ENCODE results near the gene BAZ1B.

BAZ1B gene

DNA sequence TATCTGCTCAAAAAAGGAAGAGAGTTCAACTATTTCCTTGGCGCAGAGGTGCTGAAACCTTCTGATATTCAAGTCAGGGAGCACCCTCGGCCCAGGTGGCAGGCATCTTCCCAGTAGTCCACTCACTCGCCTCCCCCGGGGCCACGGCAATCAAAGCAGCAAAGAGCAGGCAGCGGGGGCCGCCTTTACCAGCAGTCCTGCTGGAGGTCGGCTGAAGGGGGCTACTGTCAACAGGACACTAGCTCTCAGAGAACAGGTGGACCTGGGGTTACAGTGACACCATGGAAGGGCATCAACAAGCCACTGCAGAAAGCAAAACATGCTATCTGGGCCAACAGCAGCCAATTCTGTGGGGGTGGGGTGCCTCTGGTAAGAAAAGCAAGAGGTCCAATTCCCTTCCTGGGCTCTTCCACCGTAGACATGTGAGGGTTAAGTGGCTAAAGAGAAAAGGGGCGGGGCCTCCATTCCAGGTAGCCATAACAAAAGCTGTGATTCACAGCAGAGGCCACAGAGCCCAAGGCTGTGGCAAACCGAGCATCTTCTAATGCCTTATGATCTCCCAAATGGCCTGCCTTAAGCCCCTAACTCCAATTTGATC, 79.1 kb downstream of the BAZ1B start:
- 94% methylated on average over 10 of the region's 11 CpGs for WGBS (ENCODE audit: insufficient coverage)
- Histone ChIP-seq H3K4me3 (ENCODE audit: control insufficient read depth in 1 of 7, extremely low read depth in 1 of 7, insufficient read depth in 4 of 7, low read depth in 2 of 7, low read length in 6 of 7) (no peak overlapping the region), H3K36me3 (ENCODE audit: control insufficient read depth in 4 of 4, insufficient read depth in 4 of 4, low read length in 3 of 4) (peaks cover 7 to 85% (median 64%) of the 10 kb centered on the region in 4 experiments)

DNA sequence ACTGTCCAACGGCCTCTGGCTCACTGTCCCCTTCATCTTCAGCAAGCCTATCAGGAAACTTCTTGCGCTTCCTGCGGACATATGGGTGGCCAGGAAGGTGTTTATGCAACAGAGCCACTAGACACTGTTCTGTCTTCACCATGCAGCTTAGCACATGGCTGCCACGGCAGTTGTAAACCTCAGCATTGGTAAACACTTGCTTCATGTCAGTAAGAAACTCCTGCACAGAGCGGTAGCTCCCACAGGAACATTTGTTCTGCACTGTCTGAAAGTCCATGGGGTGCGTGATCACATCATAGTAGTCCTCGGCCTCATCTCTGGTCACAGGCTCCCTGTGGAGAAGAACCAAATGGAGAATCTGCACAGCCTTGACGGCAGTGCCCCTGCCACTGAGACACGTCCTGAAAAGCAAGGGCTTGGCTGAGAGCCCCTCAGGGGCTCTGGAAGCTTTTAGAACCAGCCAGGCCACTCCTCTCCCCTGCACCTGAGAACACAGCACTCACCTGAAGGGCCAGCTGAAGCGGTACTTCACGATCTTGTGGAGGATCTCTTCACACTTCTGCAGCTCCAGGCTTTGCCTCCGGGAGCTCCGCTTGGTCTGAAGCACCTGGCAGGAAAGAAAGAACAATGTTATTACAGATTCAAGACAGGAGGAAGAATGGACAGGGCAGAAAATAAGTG, 79.7 kb downstream of the BAZ1B start:
- no peaks in the 10 kb centered on the region for H3K9me3 ChIP-seq (ENCODE audit: control extremely low read depth in 1 of 5, control insufficient read depth in 4 of 5, insufficient read depth in 2 of 5, low read depth in 1 of 5, low read length in 4 of 5)
- WGBS (ENCODE audit: insufficient coverage): 100% methylated on average over 10 of the region's 13 CpGs
- H3K4me3 ChIP-seq (ENCODE audit: control insufficient read depth in 1 of 7, extremely low read depth in 1 of 7, insufficient read depth in 4 of 7, low read depth in 2 of 7, low read length in 6 of 7): no peak overlapping the region
- no peaks in the 10 kb centered on the region for H3K27me3 ChIP-seq (replicated peaks in 2 of 5; ENCODE audit: control insufficient read depth in 4 of 5, insufficient read depth in 5 of 5, low read length in 4 of 5)
- H3K4me1 ChIP-seq (ENCODE audit: control extremely low read depth in 1 of 4, control insufficient read depth in 4 of 4, insufficient read depth in 4 of 4, low read length in 3 of 4): no peaks in the 10 kb centered on the region
- no peak for DNase-seq
- H3K27ac ChIP-seq (ENCODE audit: insufficient read depth in 1 of 2, low read depth in 1 of 2, low read length in 2 of 2, poor library complexity in 1 of 2, severe bottlenecking in 2 of 2): no peak overlapping the region
- H3K36me3 ChIP-seq (ENCODE audit: control insufficient read depth in 4 of 4, insufficient read depth in 4 of 4, low read length in 3 of 4): peaks cover 7 to 79% (median 61%) of the 10 kb centered on the region in 4 experiments
- CTCF ChIA-PET: interaction anchor here (3.2 kb wide), 1 partner anchor 9 kb away, joined by 15 read pairs; no protein-coding TSS in a partner anchor
- POLR2A ChIA-PET: no interaction called here

More for the DNA sequence above, 79.1 kb downstream of the BAZ1B start:
- ChIA-PET CTCF (interaction anchor here (1.4 to 3.2 kb wide), 2 partner anchors 8 to 10 kb away, joined by 5 to 15 read pairs; no protein-coding TSS in a partner anchor), POLR2A (no interaction called here)
- no peaks in the 10 kb centered on the region for H3K27me3 ChIP-seq (replicated peaks in 2 of 5; ENCODE audit: control insufficient read depth in 4 of 5, insufficient read depth in 5 of 5, low read length in 4 of 5)
- H3K9me3 ChIP-seq (ENCODE audit: control extremely low read depth in 1 of 5, control insufficient read depth in 4 of 5, insufficient read depth in 2 of 5, low read depth in 1 of 5, low read length in 4 of 5): no peaks in the 10 kb centered on the region
- no peak for DNase-seq
- H3K4me1 ChIP-seq (ENCODE audit: control extremely low read depth in 1 of 4, control insufficient read depth in 4 of 4, insufficient read depth in 4 of 4, low read length in 3 of 4): no peaks in the 10 kb centered on the region
- H3K27ac ChIP-seq (ENCODE audit: insufficient read depth in 1 of 2, low read depth in 1 of 2, low read length in 2 of 2, poor library complexity in 1 of 2, severe bottlenecking in 2 of 2): no peak overlapping the region

DNA sequence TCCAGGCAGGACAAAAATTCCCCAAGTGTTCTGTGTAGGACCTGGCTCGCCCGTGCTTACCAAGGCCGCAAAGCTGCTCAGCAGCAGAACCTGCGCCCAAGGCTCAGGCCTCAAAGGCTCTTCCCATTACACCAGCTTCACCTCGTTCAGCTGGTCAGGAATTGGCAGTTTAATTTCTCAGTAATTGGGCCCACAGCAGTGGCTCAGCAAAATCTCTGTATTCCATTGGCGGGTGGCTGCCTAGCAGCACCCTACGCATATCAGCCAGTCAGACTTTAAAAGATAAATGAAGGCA, 82.7 kb downstream of the BAZ1B start:
- no peak for DNase-seq
- Histone ChIP-seq H3K36me3 (ENCODE audit: control insufficient read depth in 4 of 4, insufficient read depth in 4 of 4, low read length in 3 of 4) (peaks cover 0 to 51% (median 39%) of the 10 kb centered on the region in 4 experiments), H3K4me3 (ENCODE audit: control insufficient read depth in 1 of 7, extremely low read depth in 1 of 7, insufficient read depth in 4 of 7, low read depth in 2 of 7, low read length in 6 of 7) (no peak overlapping the region), H3K9me3 (ENCODE audit: control extremely low read depth in 1 of 5, control insufficient read depth in 4 of 5, insufficient read depth in 2 of 5, low read depth in 1 of 5, low read length in 4 of 5) (peaks cover 0 to 6% (median 3%) of the 10 kb centered on the region in 5 experiments), H3K4me1 (ENCODE audit: control extremely low read depth in 1 of 4, control insufficient read depth in 4 of 4, insufficient read depth in 4 of 4, low read length in 3 of 4) (no peaks in the 10 kb centered on the region), H3K27me3 (replicated peaks in 2 of 5; ENCODE audit: control insufficient read depth in 4 of 5, insufficient read depth in 5 of 5, low read length in 4 of 5) (peaks cover 0 to 9% (median 0%) of the 10 kb centered on the region in 5 experiments), H3K27ac (ENCODE audit: insufficient read depth in 1 of 2, low read depth in 1 of 2, low read length in 2 of 2, poor library complexity in 1 of 2, severe bottlenecking in 2 of 2) (no peak overlapping the region)
- ChIA-PET POLR2A (no interaction called here), CTCF (no interaction called here)
- 92% methylated on average over 6 of the region's 7 CpGs for WGBS (ENCODE audit: insufficient coverage)

GRCh38 chr7:73438547-73439409, 83.3 kb downstream of the BAZ1B start:
- POLR2A ChIA-PET: no interaction called here
- CTCF ChIA-PET: interaction anchor here (2.6 kb wide), 1 partner anchor 13 kb away, joined by 11 read pairs; no protein-coding TSS in a partner anchor
- Histone ChIP-seq H3K27me3 (replicated peaks in 2 of 5; ENCODE audit: control insufficient read depth in 4 of 5, insufficient read depth in 5 of 5, low read length in 4 of 5) (peaks cover 0 to 15% (median 0%) of the 10 kb centered on the region in 5 experiments), H3K4me3 (ENCODE audit: control insufficient read depth in 1 of 7, extremely low read depth in 1 of 7, insufficient read depth in 4 of 7, low read depth in 2 of 7, low read length in 6 of 7) (no peak overlapping the region), H3K9me3 (ENCODE audit: control extremely low read depth in 1 of 5, control insufficient read depth in 4 of 5, insufficient read depth in 2 of 5, low read depth in 1 of 5, low read length in 4 of 5) (peaks cover 0 to 7% (median 3%) of the 10 kb centered on the region in 5 experiments), H3K27ac (ENCODE audit: insufficient read depth in 1 of 2, low read depth in 1 of 2, low read length in 2 of 2, poor library complexity in 1 of 2, severe bottlenecking in 2 of 2) (no peak overlapping the region), H3K36me3 (ENCODE audit: control insufficient read depth in 4 of 4, insufficient read depth in 4 of 4, low read length in 3 of 4) (peaks cover 0 to 46% (median 34%) of the 10 kb centered on the region in 4 experiments), H3K4me1 (ENCODE audit: control extremely low read depth in 1 of 4, control insufficient read depth in 4 of 4, insufficient read depth in 4 of 4, low read length in 3 of 4) (peaks cover 0 to 4% (median 4%) of the 10 kb centered on the region in 4 experiments)
- DNase-seq: no peak
- 96% methylated on average over 12 of the region's 16 CpGs for WGBS (ENCODE audit: insufficient coverage)

DNA sequence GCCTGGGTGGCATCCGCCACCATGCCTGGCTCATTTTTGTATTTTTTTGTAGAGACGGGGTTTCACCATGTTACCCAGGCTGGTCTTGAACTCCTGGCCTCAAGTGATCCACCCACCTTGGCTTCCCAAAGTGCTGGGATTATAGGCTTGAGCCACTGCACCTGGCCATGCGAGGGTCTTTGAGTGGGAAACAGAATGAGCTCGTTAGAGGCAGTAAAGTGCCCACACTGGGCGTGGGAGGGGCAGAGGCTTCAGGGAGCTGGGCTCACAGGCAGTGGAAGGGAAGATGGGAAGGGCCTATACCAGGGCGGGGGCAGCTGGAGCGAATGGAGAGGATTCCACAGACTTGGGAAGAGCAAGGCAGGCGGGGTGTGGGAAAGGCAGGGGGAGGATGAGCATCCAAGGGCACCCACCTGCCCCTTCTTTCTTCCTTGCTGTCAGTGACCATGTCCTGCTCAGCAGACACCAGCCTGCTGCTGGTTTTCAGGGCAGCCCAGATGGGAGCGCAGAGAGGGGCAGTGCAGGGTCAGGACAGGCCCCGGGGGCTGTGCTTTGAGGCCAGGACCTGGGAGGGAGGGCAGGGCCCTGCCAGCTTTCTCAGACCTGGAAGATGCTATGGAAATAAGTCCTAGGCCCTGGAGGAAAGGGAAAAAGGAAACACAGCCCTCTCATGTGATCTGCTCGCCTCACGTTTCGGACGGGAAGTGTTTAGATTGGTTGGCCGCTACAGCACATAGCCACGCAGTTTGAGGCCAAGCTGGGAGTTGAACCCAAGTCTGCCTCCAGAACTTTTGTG, 84.3 kb downstream of the BAZ1B start:
- no peak overlapping the region for H3K27ac ChIP-seq (ENCODE audit: insufficient read depth in 1 of 2, low read depth in 1 of 2, low read length in 2 of 2, poor library complexity in 1 of 2, severe bottlenecking in 2 of 2)
- H3K36me3 ChIP-seq (ENCODE audit: control insufficient read depth in 4 of 4, insufficient read depth in 4 of 4, low read length in 3 of 4): peaks cover 0 to 36% (median 25%) of the 10 kb centered on the region in 4 experiments
- ChIA-PET CTCF (interaction anchor here (2.6 kb wide), 1 partner anchor 14 kb away, joined by 11 read pairs; no protein-coding TSS in a partner anchor), POLR2A (no interaction called here)
- WGBS (ENCODE audit: insufficient coverage): 93% methylated on average over 15 of the region's 16 CpGs
- DNase-seq: no peak
- H3K4me3 ChIP-seq (ENCODE audit: control insufficient read depth in 1 of 7, extremely low read depth in 1 of 7, insufficient read depth in 4 of 7, low read depth in 2 of 7, low read length in 6 of 7): no peak overlapping the region
- H3K4me1 ChIP-seq (ENCODE audit: control extremely low read depth in 1 of 4, control insufficient read depth in 4 of 4, insufficient read depth in 4 of 4, low read length in 3 of 4): peaks cover 0 to 6% (median 4%) of the 10 kb centered on the region in 4 experiments
- peaks cover 0 to 16% (median 0%) of the 10 kb centered on the region in 5 experiments for H3K27me3 ChIP-seq (replicated peaks in 2 of 5; ENCODE audit: control insufficient read depth in 4 of 5, insufficient read depth in 5 of 5, low read length in 4 of 5)
- peaks cover 0 to 7% (median 3%) of the 10 kb centered on the region in 5 experiments for H3K9me3 ChIP-seq (ENCODE audit: control extremely low read depth in 1 of 5, control insufficient read depth in 4 of 5, insufficient read depth in 2 of 5, low read depth in 1 of 5, low read length in 4 of 5)

DNA sequence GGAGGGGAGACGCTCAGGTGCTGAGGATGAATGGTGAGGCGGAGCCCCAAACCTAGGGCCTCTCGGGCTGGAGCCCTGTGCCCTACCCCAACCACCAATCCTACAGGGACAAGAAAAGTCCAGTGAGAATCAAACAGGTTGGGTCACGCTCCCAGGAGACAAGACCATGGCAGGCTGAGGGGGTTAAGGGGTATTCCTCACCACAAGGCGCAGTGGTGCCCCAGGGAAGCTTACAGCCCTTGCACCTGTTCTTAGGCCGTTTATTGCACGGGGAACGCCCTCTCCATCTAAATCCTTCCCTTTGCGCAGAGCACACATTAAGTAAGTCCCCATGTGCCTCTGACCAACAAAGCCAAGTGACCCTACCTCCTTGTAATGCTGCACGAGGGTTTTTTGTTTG, 85.0 kb downstream of the BAZ1B start:
- ChIA-PET CTCF (interaction anchor here (1.3 to 2.6 kb wide), 2 partner anchors 15 to 113 kb away, joined by 3 to 11 read pairs; no protein-coding TSS in a partner anchor), POLR2A (no interaction called here)
- Histone ChIP-seq H3K4me1 (ENCODE audit: control extremely low read depth in 1 of 4, control insufficient read depth in 4 of 4, insufficient read depth in 4 of 4, low read length in 3 of 4) (peaks cover 0 to 6% (median 4%) of the 10 kb centered on the region in 4 experiments), H3K27ac (ENCODE audit: insufficient read depth in 1 of 2, low read depth in 1 of 2, low read length in 2 of 2, poor library complexity in 1 of 2, severe bottlenecking in 2 of 2) (no peak overlapping the region), H3K4me3 (ENCODE audit: control insufficient read depth in 1 of 7, extremely low read depth in 1 of 7, insufficient read depth in 4 of 7, low read depth in 2 of 7, low read length in 6 of 7) (no peak overlapping the region), H3K9me3 (ENCODE audit: control extremely low read depth in 1 of 5, control insufficient read depth in 4 of 5, insufficient read depth in 2 of 5, low read depth in 1 of 5, low read length in 4 of 5) (peaks cover 0 to 7% (median 3%) of the 10 kb centered on the region in 5 experiments), H3K27me3 (replicated peaks in 2 of 5; ENCODE audit: control insufficient read depth in 4 of 5, insufficient read depth in 5 of 5, low read length in 4 of 5) (peaks cover 0 to 16% (median 0%) of the 10 kb centered on the region in 5 experiments), H3K36me3 (ENCODE audit: control insufficient read depth in 4 of 4, insufficient read depth in 4 of 4, low read length in 3 of 4) (peaks cover 0 to 29% (median 18%) of the 10 kb centered on the region in 4 experiments)
- 92% methylated on average over 6 of the region's 10 CpGs for WGBS (ENCODE audit: insufficient coverage)
- DNase-seq: no peak

All from common myeloid progenitor, CD34-positive (primary cell).